K562 treated with DMSO at 1 percent for 48 hours (cell line): Measurements from ENCODE around the gene SP2. TPM values are rescaled to one million over a fixed set of nuclear protein-coding genes. Genes with fewer than 3 reads are reported as not detected.

Experiments used
- total RNA-seq: library from RNA; unstranded; fragments of 300-600 nt; gene quantifications from 2 replicates; pipeline ENCODE4 v1.2.3, GENCODE V29; 2022; ENCODE audit warnings: low replicate concordance; ENCODE audit errors: extremely low read depth

SP2 gene
- not detected in 2 replicates for total RNA-seq

DNA sequence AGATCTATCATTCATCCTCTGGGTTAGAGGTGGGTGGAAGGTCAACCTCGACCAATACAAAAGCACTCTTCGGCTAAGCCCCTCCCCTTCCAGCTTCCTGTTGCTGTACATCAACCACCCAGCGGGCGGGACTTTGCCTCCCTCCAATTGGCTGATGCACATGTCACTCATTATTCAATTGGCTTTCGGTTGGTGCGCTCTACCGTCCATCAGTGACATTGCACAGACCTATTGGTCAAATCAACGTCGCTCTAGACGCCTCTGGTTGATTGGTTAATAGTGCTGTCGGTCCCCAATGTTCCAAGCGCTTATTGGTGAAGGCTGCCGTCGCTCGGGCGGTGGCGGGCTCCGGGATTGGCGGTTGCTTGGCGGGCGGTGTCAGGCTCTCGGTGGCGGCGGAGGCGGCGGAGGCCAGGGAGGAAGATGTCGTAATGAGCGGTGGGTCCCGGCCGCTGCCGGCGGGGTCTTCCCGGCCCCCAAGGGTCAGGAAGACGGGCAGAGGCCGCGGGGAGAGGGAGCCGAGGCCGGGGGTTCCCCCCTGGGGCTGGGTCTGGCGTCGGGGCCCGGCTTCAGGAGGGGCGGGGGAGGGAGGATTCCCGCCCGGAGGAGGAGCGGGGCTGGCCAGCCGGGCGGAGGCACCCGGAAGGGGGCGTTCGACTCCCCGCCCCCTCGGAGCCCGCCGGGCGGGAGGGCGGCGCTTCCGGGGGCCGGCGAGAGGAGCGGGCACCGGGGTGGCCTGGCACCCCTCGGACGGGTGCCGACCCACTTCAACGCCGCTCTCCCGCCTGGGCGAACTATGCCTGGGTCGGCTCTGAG lies at the start of gene SP2:
Gene SP2 (plus strand): TSS at position 381 of the 816 bp plus-strand sequence. CDS start 51 bp downstream, at position 432.

DNA sequence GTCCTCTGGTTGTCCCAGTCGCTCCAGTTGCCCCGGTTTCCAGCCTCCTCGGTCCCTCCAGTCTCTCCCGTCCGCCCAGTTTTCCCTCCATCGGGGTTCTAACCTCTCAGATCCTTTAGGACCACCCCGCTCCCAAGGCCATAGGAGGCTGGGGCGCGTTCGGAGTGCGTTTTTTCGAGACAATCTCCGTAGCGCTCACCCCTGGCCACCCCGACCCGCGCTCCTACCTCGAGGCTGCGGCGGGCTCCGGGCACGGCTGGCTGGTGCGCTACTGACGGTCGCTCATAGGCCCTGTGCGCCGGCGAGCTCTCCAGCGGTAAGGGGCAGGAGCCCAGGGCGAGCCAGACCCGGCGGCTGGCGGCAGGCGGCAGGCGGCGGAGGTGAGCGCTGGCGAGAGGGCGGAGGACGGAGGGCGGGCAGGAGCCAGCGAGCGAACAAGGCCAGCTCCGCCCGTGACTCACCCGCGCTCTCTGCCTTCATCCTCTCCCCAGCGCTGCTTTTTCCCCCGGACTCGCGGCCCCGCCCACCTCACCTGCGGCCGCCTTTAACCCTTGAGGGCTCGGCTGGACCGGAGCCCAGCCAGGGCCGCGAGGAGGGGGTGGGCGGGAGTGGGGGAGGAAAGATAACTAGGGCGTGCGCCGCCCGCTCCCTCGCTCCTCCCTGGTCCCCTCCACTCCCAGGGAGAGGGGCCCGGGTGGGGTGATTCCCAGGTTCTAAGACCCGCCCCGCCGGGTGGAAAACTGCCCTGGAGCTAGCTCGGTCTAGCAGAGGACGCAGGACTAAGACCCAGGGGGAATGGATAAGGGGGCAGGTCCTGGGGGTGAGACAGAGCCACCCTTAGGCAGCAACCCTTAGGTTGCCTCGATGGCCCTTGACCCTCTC lies 45.1 kb upstream of the SP2 start, which contains the start of gene SP6:
Gene SP6 (minus strand): TSS at position 472 of the 882 bp plus-strand sequence. CDS start 2,734 bp downstream, outside the sequence.

DNA sequence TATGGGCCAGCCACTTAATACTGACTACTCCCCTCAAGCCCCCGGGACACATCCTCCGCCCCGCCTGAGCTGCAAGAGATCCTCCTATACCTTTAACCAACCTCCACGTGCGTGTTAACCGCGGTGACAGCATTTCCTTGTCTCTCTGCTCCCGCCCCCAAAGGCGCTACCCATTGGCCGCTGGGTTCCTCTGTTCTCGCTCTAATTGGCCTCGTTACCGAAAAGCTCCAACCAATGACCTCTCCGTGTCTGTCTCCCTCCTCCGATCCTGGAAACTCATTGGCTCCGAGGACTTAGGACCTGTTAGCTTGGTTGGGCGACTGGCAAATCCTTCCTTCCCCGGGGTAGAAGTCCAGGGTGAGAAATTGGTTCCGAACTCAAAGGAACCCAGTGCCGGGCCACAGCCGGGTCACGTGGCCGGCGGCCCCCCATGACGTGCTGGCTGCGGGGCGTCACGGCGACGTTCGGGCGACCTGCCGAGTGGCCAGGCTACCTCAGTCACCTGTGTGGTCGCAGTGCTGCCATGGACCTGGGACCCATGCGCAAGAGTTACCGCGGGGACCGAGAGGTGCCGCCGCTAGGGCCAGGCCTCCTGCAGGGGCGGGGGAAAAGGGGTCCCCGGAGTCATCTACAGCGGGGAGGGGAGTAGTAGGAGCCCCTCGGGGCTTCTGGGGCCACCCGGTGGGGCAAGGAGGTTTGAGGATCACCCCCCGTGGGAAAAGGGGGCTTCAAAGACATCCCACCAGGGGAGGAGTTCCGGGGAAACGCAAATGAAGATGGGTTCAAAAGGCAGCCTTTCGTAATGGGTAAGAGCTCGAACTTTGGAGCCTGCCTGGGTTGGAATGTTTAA lies 45.4 kb downstream of the SP2 start, which contains the start of gene PNPO:
Gene PNPO (plus strand): TSS at position 326 of the 850 bp plus-strand sequence. CDS start 105 bp downstream, at position 431.

DNA sequence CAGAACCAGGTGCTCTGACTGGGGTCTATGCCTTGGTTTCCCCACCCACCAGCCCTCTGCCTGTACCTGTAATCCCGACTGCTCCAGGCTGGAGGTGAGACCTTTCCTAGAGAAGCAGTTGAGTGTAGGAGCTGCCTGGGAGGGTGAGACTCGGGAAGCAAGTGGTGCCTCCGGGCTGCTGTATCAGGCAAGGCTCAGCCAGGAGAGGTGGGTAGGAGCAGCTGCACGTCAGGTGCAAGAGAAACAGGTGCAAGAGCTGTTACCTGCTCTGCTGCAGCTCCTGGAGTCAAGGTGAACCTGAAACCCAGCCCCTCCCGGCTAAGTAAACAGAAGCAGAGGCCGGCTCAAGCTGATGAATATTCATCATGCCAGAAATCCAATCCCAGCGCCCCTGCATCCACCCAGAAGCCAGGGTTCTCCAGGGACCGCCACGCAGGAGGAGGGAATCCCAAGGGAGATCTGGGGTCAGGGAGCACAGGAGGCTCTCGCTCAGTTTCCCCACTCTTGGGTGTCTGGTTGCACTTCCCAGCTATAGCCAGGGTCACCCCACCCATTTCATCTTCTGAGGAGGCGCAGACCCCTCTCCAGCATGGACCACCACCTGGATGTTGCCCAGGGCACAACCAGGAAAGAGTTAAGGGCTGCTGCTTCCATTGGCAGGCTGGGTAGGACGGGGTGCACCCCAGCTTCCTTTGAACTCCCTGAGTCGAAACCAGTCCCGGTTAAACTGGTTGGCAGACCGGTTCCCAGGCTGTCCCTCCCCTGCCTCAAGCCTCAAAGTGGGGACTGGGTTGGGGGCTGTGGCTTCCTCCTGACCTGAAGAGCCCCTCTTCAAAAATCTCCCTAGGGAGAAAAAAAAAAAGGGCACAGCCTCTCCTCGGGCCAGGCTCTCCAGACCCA lies 61.8 kb downstream of the SP2 start, which contains the start of gene PRR15L:
Gene PRR15L (minus strand): TSS at position 293 of the 900 bp plus-strand sequence. CDS start 4,649 bp downstream, outside the sequence.

DNA sequence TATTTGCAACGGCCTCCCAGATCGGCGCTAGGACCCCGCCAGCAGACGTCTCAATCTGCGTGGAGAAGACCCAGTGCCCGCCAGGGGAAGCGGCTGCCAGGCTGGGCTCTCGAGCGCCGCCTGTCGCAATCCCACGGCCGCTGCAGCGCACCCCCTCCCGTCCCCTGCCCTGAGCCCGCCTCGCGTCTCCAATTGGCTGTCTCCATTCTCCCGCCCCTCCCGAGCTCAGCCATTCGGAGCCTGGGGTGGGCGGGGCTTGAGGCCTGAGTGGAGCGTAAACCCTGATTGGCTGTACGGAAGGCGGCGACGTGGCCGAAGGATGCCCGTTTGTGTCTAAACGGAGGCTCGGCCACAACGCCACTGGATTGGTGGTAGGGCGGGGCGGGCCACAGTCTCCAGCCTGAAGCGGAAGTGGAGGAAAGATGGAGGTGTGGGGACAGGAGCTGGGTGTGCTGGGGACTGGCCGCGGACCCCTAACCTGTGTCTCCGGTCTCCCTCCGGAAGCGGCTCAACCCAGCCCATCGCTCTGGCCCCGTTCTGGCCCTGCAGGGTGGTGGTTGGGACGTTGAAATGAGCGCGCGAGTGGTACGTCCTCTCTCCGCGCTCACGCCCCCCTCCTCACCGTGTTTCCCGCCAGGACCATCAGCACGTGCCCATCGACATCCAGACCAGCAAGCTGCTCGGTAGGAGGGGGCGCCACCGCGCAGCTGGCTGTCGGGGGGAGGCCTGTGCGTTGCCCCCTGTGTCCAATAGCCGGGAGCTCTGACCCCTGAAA lies 74.9 kb downstream of the SP2 start, which contains the start of gene CDK5RAP3:
Gene CDK5RAP3 (plus strand): TSS at position 389 of the 775 bp plus-strand sequence. CDS start 34 bp downstream, at position 423.

Other genes with a start within 250 kb of the SP2 start
- 125 TPM in 1 of 2 replicates, not detected in the other for gene KPNB1, start 246.3 kb upstream of the SP2 start, total RNA-seq
- gene TBKBP1, start 202.1 kb upstream of the SP2 start, total RNA-seq = not detected in 2 replicates
- gene TBX21, start 163.0 kb upstream of the SP2 start, total RNA-seq = not detected in 2 replicates
- gene OSBPL7, start 74.4 kb upstream of the SP2 start, total RNA-seq = not detected in 2 replicates
- not detected in 2 replicates for gene MRPL10, start 64.7 kb upstream of the SP2 start, total RNA-seq
- not detected in 2 replicates for gene LRRC46, start 64.6 kb upstream of the SP2 start, total RNA-seq
- gene SCRN2, start 55.0 kb upstream of the SP2 start, total RNA-seq = not detected in 2 replicates
- gene SP6, start 45.1 kb upstream of the SP2 start, total RNA-seq = not detected in 2 replicates
- not detected in 2 replicates for gene PNPO, start 45.3 kb downstream of the SP2 start, total RNA-seq
- not detected in 2 replicates for gene PRR15L, start 61.6 kb downstream of the SP2 start, total RNA-seq
- gene CDK5RAP3, start 74.9 kb downstream of the SP2 start, total RNA-seq = not detected in 2 replicates
- not detected in 2 replicates for gene COPZ2, start 141.6 kb downstream of the SP2 start, total RNA-seq
- 109 and 493 TPM in 2 replicates for gene NFE2L1, start 152.1 kb downstream of the SP2 start, total RNA-seq
- gene CBX1, start 205.2 kb downstream of the SP2 start, total RNA-seq = not detected in 2 replicates
- gene SNX11, start 211.5 kb downstream of the SP2 start, total RNA-seq = not detected in 2 replicates